ENCODE data around the gene MECP2.

- TF ChIP-seq, protein P1, sequence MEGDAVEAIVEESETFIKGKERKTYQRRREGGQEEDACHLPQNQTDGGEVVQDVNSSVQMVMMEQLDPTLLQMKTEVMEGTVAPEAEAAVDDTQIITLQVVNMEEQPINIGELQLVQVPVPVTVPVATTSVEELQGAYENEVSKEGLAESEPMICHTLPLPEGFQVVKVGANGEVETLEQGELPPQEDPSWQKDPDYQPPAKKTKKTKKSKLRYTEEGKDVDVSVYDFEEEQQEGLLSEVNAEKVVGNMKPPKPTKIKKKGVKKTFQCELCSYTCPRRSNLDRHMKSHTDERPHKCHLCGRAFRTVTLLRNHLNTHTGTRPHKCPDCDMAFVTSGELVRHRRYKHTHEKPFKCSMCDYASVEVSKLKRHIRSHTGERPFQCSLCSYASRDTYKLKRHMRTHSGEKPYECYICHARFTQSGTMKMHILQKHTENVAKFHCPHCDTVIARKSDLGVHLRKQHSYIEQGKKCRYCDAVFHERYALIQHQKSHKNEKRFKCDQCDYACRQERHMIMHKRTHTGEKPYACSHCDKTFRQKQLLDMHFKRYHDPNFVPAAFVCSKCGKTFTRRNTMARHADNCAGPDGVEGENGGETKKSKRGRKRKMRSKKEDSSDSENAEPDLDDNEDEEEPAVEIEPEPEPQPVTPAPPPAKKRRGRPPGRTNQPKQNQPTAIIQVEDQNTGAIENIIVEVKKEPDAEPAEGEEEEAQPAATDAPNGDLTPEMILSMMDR (IDR thresholded peaks at IDR 0.05) = no peak
- no peak for TF ChIP-seq EZH2 (IDR thresholded peaks at IDR 0.05; ENCODE audit: borderline replicate concordance, insufficient read depth, low read depth, low read length, poor library complexity, severe bottlenecking)
These were observed 38.1 kb upstream of the MECP2 start for GRCh38 chrX:154135458-154136229.

Measured in B cell (primary cell).